Activated CD4-positive, alpha-beta T cell treated with anti-CD3 and anti-CD28 coated beads for 24 hours (primary cell): ENCODE data around the gene FAM156A.
"Not testable (repeated sequence)": the region's sequence is repeated elsewhere in the genome, so short reads cannot be mapped to it uniquely, and the experiment has no call there.

Experiments
- DNase-seq, 2 donors: peaks; one replicate each; pipeline ENCODE4 v3.0.0-alpha.2; 2020; ENCODE audit warnings: low read depth in 2 of 2

Gene FAM156A

GRCh38 chrX:52966993-52967738, 8.8 kb upstream of the FAM156A start:
- not testable (repeated sequence) for DNase-seq

- not testable (repeated sequence) for DNase-seq
These were observed 643 bp upstream of the FAM156A start for GRCh38 chrX:52958961-52959360.

GRCh38 chrX:52949884-52950283, 8.4 kb downstream of the FAM156A start:
- not testable (repeated sequence) for DNase-seq

GRCh38 chrX:52949325-52949724, 9.0 kb downstream of the FAM156A start:
- DNase-seq: not testable (repeated sequence)

- not testable (repeated sequence) for DNase-seq
These were observed 10.1 kb downstream of the FAM156A start for GRCh38 chrX:52948265-52948664.

GRCh38 chrX:52947501-52947900, 10.8 kb downstream of the FAM156A start:
- DNase-seq: not testable (repeated sequence)

GRCh38 chrX:52945838-52946494, 12.4 kb downstream of the FAM156A start:
- DNase-seq: not testable (repeated sequence)

- not testable (repeated sequence) for DNase-seq
These were observed 16.6 kb downstream of the FAM156A start for GRCh38 chrX:52941728-52942127.

GRCh38 chrX:52940704-52941103, 17.6 kb downstream of the FAM156A start:
- not testable (repeated sequence) for DNase-seq

GRCh38 chrX:52935470-52935784, 22.9 kb downstream of the FAM156A start:
- DNase-seq: not testable (repeated sequence)

GRCh38 chrX:52934704-52935469, 23.4 kb downstream of the FAM156A start:
- DNase-seq: peak; percentile 77 to 94

- DNase-seq: no peak
These were observed 24.2 kb downstream of the FAM156A start for GRCh38 chrX:52933976-52934703.

GRCh38 chrX:52933213-52933612, 25.1 kb downstream of the FAM156A start:
- no peak for DNase-seq

- not testable (repeated sequence) for DNase-seq
These were observed 28.1 kb downstream of the FAM156A start for GRCh38 chrX:52930214-52930613.

GRCh38 chrX:52923781-52924241, 34.5 kb downstream of the FAM156A start:
- no peak for DNase-seq

- not testable (repeated sequence) for DNase-seq
These were observed 43.6 kb downstream of the FAM156A start for GRCh38 chrX:52914704-52915103.

- not testable (repeated sequence) for DNase-seq
These were observed 44.6 kb downstream of the FAM156A start for GRCh38 chrX:52913681-52914080.

GRCh38 chrX:52909313-52909969, 48.9 kb downstream of the FAM156A start:
- DNase-seq: not testable (repeated sequence)

- not testable (repeated sequence) for DNase-seq
These were observed 50.4 kb downstream of the FAM156A start for GRCh38 chrX:52907900-52908299.

GRCh38 chrX:52907137-52907536, 51.2 kb downstream of the FAM156A start:
- not testable (repeated sequence) for DNase-seq

GRCh38 chrX:52906072-52906471, 52.2 kb downstream of the FAM156A start:
- not testable (repeated sequence) for DNase-seq
